ENCODE data around the gene DPYSL5.

GRCh38 chr2:26975102-26975501 lies 127.2 kb downstream of the DPYSL5 start:
- TF ChIP-seq TARDBP (IDR thresholded peaks at IDR 0.05) (no peak), BHLHE40 (IDR thresholded peaks at IDR 0.05; ENCODE audit: borderline replicate concordance) (no peak), SUZ12 (IDR thresholded peaks at IDR 0.05) (no peak)

All from HEK293T (cell line).